ENCODE results near the gene CBY1. TPM values are rescaled to one million over a fixed set of nuclear protein-coding genes. Genes with fewer than 3 reads are reported as not detected.

CBY1 gene
- total and polyA plus RNA-seq, 9 of the 15 experiments (the other 6 are each of a cell fraction or from before 2014, with no cell fraction given), result 5.7 to 19.7 (median 10.8) TPM

GRCh38 chr22:38700789-38701628 is 44.6 kb downstream of the CBY1 start, which contains the start of gene JOSD1 (continued):
- TF ChIP-seq TOE1 (IDR thresholded peaks at IDR 0.05; ENCODE audit: borderline replicate concordance) (peak; percentile 54; the same call in 1 of the 2 replicates), TOE1 (CRISPR knock-in tag; IDR thresholded peaks at IDR 0.05; ENCODE audit: borderline replicate concordance, low read depth) (0 out of 2 replicates have a peak, but pooled peaks have one; percentile 11), ZBTB40 (IDR thresholded peaks at IDR 0.05) (no peak), ZBTB40 (CRISPR knock-in tag; IDR thresholded peaks at IDR 0.05) (no peak), ZFP36 (IDR thresholded peaks at IDR 0.05; ENCODE audit: low read depth, low read length, partially characterized antibody) (no peak), THRB (CRISPR knock-in tag; conservative IDR thresholded peaks at IDR 0.05) (no peak), NFATC3 (IDR thresholded peaks at IDR 0.05) (no peak), TAF15 (IDR thresholded peaks at IDR 0.05; ENCODE audit: low read depth, low read length) (no peak), ETV5 (CRISPR knock-in tag; IDR thresholded peaks at IDR 0.05; ENCODE audit: low read depth) (peak; percentile 80), KLF1 (tag; IDR thresholded peaks at IDR 0.05) (peak; percentile 79), ZNF695 (CRISPR knock-in tag; IDR thresholded peaks at IDR 0.05) (no peak), PML (IDR thresholded peaks at IDR 0.05; ENCODE audit: low read length) (no peak; the same call in 1 of the 2 replicates), MED1 (CRISPR knock-in tag; IDR thresholded peaks at IDR 0.05; ENCODE audit: borderline replicate concordance) (no peak; the same call in 1 of the 2 replicates), PCBP2 (IDR thresholded peaks at IDR 0.05; ENCODE audit: low read depth, low read length, poor library complexity, severe bottlenecking) (no peak)
